GM23338 (cell line): ENCODE measurements around the gene CRYGA.

Source experiments
- CREB1 ChIP-seq: fragments of 250-450 bp; sonication (Bioruptor Pico); IDR thresholded peaks from 2 replicates; pipeline ENCODE4 v1.5.0; 2020; ENCODE audit warnings: low read depth, mild to moderate bottlenecking, moderate library complexity
- EZH2 ChIP-seq: fragments of 200-600 bp; sonication (generic); IDR thresholded peaks from one replicate; pipeline ENCODE4 v1.8.0; 2017; ENCODE audit warnings: antibody characterized with exemption, mild to moderate bottlenecking, low read depth; ENCODE audit not compliant: unreplicated experiment
- EZH2phosphoT487 ChIP-seq: fragments of 200-600 bp; sonication (generic); IDR thresholded peaks from one replicate; pipeline ENCODE4 v1.8.1; 2018; ENCODE audit warnings: antibody characterized with exemption; ENCODE audit not compliant: unreplicated experiment
- JUNB ChIP-seq: IDR thresholded peaks from one replicate; pipeline ENCODE4 v1.6.1; 2016; ENCODE audit warnings: antibody characterized with exemption; ENCODE audit not compliant: unreplicated experiment
- NANOG ChIP-seq: IDR thresholded peaks from 2 replicates; pipeline ENCODE4 v1.6.1; 2016; ENCODE audit warnings: antibody characterized with exemption, borderline replicate concordance
- POLR2AphosphoS5 ChIP-seq: IDR thresholded peaks from 2 replicates; pipeline ENCODE4 v1.6.1; 2016; ENCODE audit warnings: antibody characterized with exemption, low read depth
- STAT1 ChIP-seq: IDR thresholded peaks from one replicate; pipeline ENCODE4 v1.6.1; 2016; ENCODE audit warnings: antibody characterized with exemption; ENCODE audit not compliant: unreplicated experiment
- ZNF114 ChIP-seq: fragments of 250-450 bp; sonication (Bioruptor Pico); IDR thresholded peaks from 2 replicates; pipeline ENCODE4 v1.5.0; 2020; ENCODE audit warnings: mild to moderate bottlenecking, moderate library complexity
- ZNF331 ChIP-seq: fragments of 250-450 bp; sonication (Bioruptor Pico); IDR thresholded peaks from 2 replicates; pipeline ENCODE4 v1.5.0; 2020; ENCODE audit warnings: low read depth, mild to moderate bottlenecking, moderate library complexity
- TF ChIP-seq, protein P1 (sequence below), 2 experiments: fragments of 200-600 bp in 1 of 2; sonication (generic) in 1 of 2; conservative IDR thresholded peaks; 2 replicates each; pipeline versions ENCODE4 v1.5.1 to v1.6.1; 2016 to 2017; ENCODE audit warnings: antibody characterized with exemption in 2 of 2, low read depth in 2 of 2, mild to moderate bottlenecking in 2 of 2, moderate library complexity in 1 of 2
- TF ChIP-seq, protein P2 (sequence below): IDR thresholded peaks from one replicate; pipeline ENCODE4 v1.6.1; 2018; ENCODE audit warnings: antibody characterized with exemption; ENCODE audit not compliant: unreplicated experiment
- TF ChIP-seq, protein P3 (sequence below): IDR thresholded peaks from 2 replicates; pipeline ENCODE4 v1.6.1; 2016; ENCODE audit warnings: antibody characterized with exemption

DNA sequence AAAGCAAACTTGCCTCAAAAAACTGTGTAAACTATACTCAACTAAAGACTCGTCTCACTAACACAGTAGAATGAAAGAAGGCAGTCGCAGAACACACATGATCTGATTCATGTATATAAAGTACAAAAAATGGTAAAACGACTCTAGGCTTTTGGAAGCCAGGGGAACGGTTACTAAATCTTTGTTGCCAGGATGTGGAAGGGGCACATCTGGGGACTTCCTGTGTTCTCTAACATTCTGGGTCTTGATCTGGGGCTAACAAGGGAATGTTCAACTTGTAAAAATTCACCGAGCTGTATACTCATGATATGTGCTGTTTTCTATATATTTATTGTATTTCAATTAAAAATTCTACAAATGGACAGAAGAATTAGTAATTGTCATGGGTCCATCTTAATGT lies 40.8 kb upstream of the CRYGA start:
- TF ChIP-seq, protein P1, sequence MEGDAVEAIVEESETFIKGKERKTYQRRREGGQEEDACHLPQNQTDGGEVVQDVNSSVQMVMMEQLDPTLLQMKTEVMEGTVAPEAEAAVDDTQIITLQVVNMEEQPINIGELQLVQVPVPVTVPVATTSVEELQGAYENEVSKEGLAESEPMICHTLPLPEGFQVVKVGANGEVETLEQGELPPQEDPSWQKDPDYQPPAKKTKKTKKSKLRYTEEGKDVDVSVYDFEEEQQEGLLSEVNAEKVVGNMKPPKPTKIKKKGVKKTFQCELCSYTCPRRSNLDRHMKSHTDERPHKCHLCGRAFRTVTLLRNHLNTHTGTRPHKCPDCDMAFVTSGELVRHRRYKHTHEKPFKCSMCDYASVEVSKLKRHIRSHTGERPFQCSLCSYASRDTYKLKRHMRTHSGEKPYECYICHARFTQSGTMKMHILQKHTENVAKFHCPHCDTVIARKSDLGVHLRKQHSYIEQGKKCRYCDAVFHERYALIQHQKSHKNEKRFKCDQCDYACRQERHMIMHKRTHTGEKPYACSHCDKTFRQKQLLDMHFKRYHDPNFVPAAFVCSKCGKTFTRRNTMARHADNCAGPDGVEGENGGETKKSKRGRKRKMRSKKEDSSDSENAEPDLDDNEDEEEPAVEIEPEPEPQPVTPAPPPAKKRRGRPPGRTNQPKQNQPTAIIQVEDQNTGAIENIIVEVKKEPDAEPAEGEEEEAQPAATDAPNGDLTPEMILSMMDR (conservative IDR thresholded peaks at IDR 0.05; ENCODE audit: low read depth in 2 of 2) = no peak
- TF ChIP-seq EZH2phosphoT487 (no peak), POLR2AphosphoS5 (no peak), EZH2 (no peak), JUNB (no peak), ZNF331 (CRISPR knock-in tag) (no peak), STAT1 (no peak), ZNF114 (no peak), CREB1 (CRISPR knock-in tag) (no peak), NANOG (no peak)
- TF ChIP-seq, protein P2, sequence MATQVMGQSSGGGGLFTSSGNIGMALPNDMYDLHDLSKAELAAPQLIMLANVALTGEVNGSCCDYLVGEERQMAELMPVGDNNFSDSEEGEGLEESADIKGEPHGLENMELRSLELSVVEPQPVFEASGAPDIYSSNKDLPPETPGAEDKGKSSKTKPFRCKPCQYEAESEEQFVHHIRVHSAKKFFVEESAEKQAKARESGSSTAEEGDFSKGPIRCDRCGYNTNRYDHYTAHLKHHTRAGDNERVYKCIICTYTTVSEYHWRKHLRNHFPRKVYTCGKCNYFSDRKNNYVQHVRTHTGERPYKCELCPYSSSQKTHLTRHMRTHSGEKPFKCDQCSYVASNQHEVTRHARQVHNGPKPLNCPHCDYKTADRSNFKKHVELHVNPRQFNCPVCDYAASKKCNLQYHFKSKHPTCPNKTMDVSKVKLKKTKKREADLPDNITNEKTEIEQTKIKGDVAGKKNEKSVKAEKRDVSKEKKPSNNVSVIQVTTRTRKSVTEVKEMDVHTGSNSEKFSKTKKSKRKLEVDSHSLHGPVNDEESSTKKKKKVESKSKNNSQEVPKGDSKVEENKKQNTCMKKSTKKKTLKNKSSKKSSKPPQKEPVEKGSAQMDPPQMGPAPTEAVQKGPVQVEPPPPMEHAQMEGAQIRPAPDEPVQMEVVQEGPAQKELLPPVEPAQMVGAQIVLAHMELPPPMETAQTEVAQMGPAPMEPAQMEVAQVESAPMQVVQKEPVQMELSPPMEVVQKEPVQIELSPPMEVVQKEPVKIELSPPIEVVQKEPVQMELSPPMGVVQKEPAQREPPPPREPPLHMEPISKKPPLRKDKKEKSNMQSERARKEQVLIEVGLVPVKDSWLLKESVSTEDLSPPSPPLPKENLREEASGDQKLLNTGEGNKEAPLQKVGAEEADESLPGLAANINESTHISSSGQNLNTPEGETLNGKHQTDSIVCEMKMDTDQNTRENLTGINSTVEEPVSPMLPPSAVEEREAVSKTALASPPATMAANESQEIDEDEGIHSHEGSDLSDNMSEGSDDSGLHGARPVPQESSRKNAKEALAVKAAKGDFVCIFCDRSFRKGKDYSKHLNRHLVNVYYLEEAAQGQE = no peak
- TF ChIP-seq, protein P3, sequence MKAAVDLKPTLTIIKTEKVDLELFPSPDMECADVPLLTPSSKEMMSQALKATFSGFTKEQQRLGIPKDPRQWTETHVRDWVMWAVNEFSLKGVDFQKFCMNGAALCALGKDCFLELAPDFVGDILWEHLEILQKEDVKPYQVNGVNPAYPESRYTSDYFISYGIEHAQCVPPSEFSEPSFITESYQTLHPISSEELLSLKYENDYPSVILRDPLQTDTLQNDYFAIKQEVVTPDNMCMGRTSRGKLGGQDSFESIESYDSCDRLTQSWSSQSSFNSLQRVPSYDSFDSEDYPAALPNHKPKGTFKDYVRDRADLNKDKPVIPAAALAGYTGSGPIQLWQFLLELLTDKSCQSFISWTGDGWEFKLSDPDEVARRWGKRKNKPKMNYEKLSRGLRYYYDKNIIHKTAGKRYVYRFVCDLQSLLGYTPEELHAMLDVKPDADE = no peak
